Endothelial cell of umbilical vein (primary cell): ENCODE data around the gene PLEKHJ1. TPM values are rescaled to one million over a fixed set of nuclear protein-coding genes. Genes with fewer than 3 reads are reported as not detected.
A peak's percentile ranks its signal among the peaks of the same experiment; 100 is the strongest.

ENCODE experiments used
- BruUV-seq: library from RNA; stranded (reverse); fragments of 400-500 nt; replicated peaks from 2 replicates; lab custom pipeline; 2021; lab: Mats Ljungman, UMichigan
- CTCF ChIA-PET: fragments of 300-600, 350-600 bp; sonication (Branson Sonifier 250); formaldehyde crosslinking; loops from one replicate; lab custom pipeline; 2021; ENCODE audit warnings: antibody characterized with exemption, inconsistent platforms; lab: Charles Lee
- POLR2A ChIA-PET: fragments of 300-600, 350-600 bp; sonication (Branson Sonifier 250); formaldehyde crosslinking; loops from one replicate; lab custom pipeline; 2021; ENCODE audit warnings: antibody characterized with exemption, inconsistent platforms; lab: Charles Lee
- DNase-seq: peaks from one replicate; pipeline ENCODE4 v3.0.0-alpha.2; 2011; ENCODE audit warnings: low read depth, low spot score
- FAIRE-seq: peaks from 2 replicates; lab custom pipeline; 2011; peaks lifted over from hg19 to GRCh38; lab: Jason Lieb, UNC
- H2AFZ ChIP-seq: 2 replicates; pipeline ENCODE4 v1.6.0; 2012; ENCODE audit warnings: low read depth, low read length, control low read depth, inconsistent platforms
- H3K27ac ChIP-seq: 2 replicates; pipeline ENCODE4 v1.5.1; 2011; ENCODE audit warnings: low read depth, mild to moderate bottlenecking, control low read depth, low read length, moderate library complexity; ENCODE audit not compliant: insufficient read depth
- H3K27me3 ChIP-seq, 2 experiments: 2 replicates each; pipeline versions ENCODE4 v1.6.0 to v1.6.1; 2011; ENCODE audit warnings: low read length in 2 of 2, mixed read lengths in 1 of 2; ENCODE audit not compliant: control insufficient read depth in 2 of 2, insufficient read depth in 2 of 2
- H3K36me3 ChIP-seq, 2 experiments: 2 replicates in 1 of 2; 3 replicates in 1 of 2; pipeline ENCODE4 v1.5.1; 2011; ENCODE audit warnings: low read length in 2 of 2, mild to moderate bottlenecking in 1 of 2, moderate library complexity in 1 of 2; ENCODE audit not compliant: control insufficient read depth in 2 of 2, insufficient read depth in 2 of 2; ENCODE audit errors: extremely low read depth in 1 of 2
- H3K4me1 ChIP-seq: 3 replicates; pipeline ENCODE4 v1.5.1; 2011; ENCODE audit warnings: mild to moderate bottlenecking, low read length; ENCODE audit not compliant: control insufficient read depth, insufficient read depth; ENCODE audit errors: extremely low read depth
- H3K4me2 ChIP-seq: 2 replicates; pipeline ENCODE4 v1.6.1; 2011; ENCODE audit warnings: low read length, control low read depth, mixed read lengths; ENCODE audit not compliant: insufficient read depth
- H3K4me3 ChIP-seq, 3 experiments: fragments of 200-600 bp in 1 of 3; sonication (generic), shearing (Covaris generic) in 1 of 3; replicated peaks in 1 of 3; 2 replicates each; pipeline ENCODE4 v1.5.1; 2011 to 2016; ENCODE audit warnings: control low read depth in 3 of 3, low read length in 3 of 3, mild to moderate bottlenecking in 2 of 3, inconsistent platforms in 1 of 3, low read depth in 1 of 3, moderate library complexity in 1 of 3; ENCODE audit not compliant: insufficient read depth in 1 of 3
- H3K79me2 ChIP-seq: 2 replicates; pipeline ENCODE4 v1.6.0; 2012; ENCODE audit warnings: low read length, inconsistent platforms; ENCODE audit not compliant: control insufficient read depth, insufficient read depth
- H3K9ac ChIP-seq: replicated peaks from 2 replicates; pipeline ENCODE3; 2011; ENCODE audit warnings: low read length, control low read depth; ENCODE audit not compliant: insufficient read depth; ENCODE audit errors: extremely low read depth
- H3K9me1 ChIP-seq: replicated peaks from 3 replicates; pipeline ENCODE4 v1.6.0; 2011; ENCODE audit warnings: mild to moderate bottlenecking, low read length; ENCODE audit not compliant: control insufficient read depth, insufficient read depth; ENCODE audit errors: extremely low read depth
- H3K9me3 ChIP-seq: replicated peaks from 2 replicates; pipeline ENCODE4 v1.5.1; 2012; ENCODE audit warnings: low read length, inconsistent platforms; ENCODE audit not compliant: control insufficient read depth, insufficient read depth
- H4K20me1 ChIP-seq: replicated peaks from 2 replicates; pipeline ENCODE3; 2011; ENCODE audit warnings: mild to moderate bottlenecking, low read length; ENCODE audit not compliant: control insufficient read depth, insufficient read depth; ENCODE audit errors: extremely low read depth
- CTCF ChIP-seq, 2 donors: IDR thresholded peaks; 1 replicate in 1 of 2; 2 replicates in 1 of 2; pipeline ENCODE4 v1.5.1; 2011; ENCODE audit warnings: low read length in 2 of 2, mild to moderate bottlenecking in 2 of 2, moderate library complexity in 2 of 2, control low read depth in 1 of 2, inconsistent platforms in 1 of 2, low read depth in 1 of 2; ENCODE audit not compliant: insufficient read depth in 1 of 2; ENCODE audit errors: extremely low read depth in 1 of 2
- EZH2 ChIP-seq: IDR thresholded peaks from 2 replicates; pipeline ENCODE4 v1.6.1; 2012; ENCODE audit warnings: borderline replicate concordance, low read depth, mild to moderate bottlenecking, moderate library complexity, low read length, inconsistent platforms; ENCODE audit not compliant: severe bottlenecking
- GATA2 ChIP-seq: IDR thresholded peaks from 2 replicates; pipeline ENCODE4 v1.7.0; 2011; ENCODE audit warnings: low read depth, mild to moderate bottlenecking, moderate library complexity, mixed read lengths, low read length; ENCODE audit not compliant: insufficient read length, insufficient read depth
- JUN ChIP-seq: IDR thresholded peaks from 2 replicates; pipeline ENCODE4 v1.6.1; 2011; ENCODE audit warnings: borderline replicate concordance, low read depth; ENCODE audit not compliant: insufficient read length, insufficient read depth
- MAX ChIP-seq: IDR thresholded peaks from 2 replicates; pipeline ENCODE4 v1.6.1; 2011; ENCODE audit not compliant: insufficient read depth, insufficient read length
- MYC ChIP-seq: IDR thresholded peaks from one replicate; pipeline ENCODE4 v1.6.1; 2011; ENCODE audit warnings: mild to moderate bottlenecking, low read depth, low read length
- POLR2A ChIP-seq: IDR thresholded peaks from 2 replicates; pipeline ENCODE4 v1.6.1; 2012; ENCODE audit warnings: low read depth, mild to moderate bottlenecking, control low read depth, low read length
- POLR2AphosphoS5 ChIP-seq: IDR thresholded peaks from 2 replicates; pipeline ENCODE4 v1.6.1; 2012; ENCODE audit warnings: low read depth, mild to moderate bottlenecking, control low read depth, low read length, moderate library complexity; ENCODE audit not compliant: insufficient read depth
- dilution Hi-C: fragments of 300-500 bp; cut with MboI; formaldehyde crosslinking; loops from one replicate; pipeline ENCODE4 v1.15.0; 2019; ENCODE audit warnings: low sequenced_read_pairs; ENCODE audit not compliant: extremely low pct_ligation_motif_present
- intact Hi-C: fragments of 100-400 bp; cut with micrococcal nuclease; formaldehyde crosslinking; loops from one replicate; pipeline ENCODE4 v1.10.0; 2022
- polyA plus RNA-seq, 4 experiments: library from polyadenylated mRNA; depleted of rRNA in 3 of 4; stranded (reverse) in 3 of 4; unstranded in 1 of 4; fragments of >200 nt; gene quantifications; 2 replicates each; pipeline versions ENCODE4 v1.2.1 to v1.2.3, GENCODE V29; 2011 to 2012; ENCODE audit warnings: missing spikeins in 1 of 4
- total RNA-seq: library from RNA; stranded (reverse); gene quantifications from 2 replicates; pipeline ENCODE4 v1.2.3, GENCODE V29; 2021

Gene PLEKHJ1
- total and polyA plus RNA-seq, 2 donors (not counting 3 experiments of a cell fraction or from before 2014, with no cell fraction given), result 82.4 to 115 TPM

GRCh38 chr19:2274185-2274711 lies 38.1 kb upstream of the PLEKHJ1 start:
- Histone ChIP-seq H3K36me3 (peaks cover 2 to 18% of the 10 kb centered on the region in 2 experiments), H2AFZ (no peak overlapping the region), H3K27ac (peak overlapping the region; percentile 26), H3K27me3 (no peaks in the 10 kb centered on the region), H3K9me3 (no peaks in the 10 kb centered on the region), H3K79me2 (peaks cover 47% of the 10 kb centered on the region), H3K4me3 (no peak overlapping the region), H4K20me1 (no peaks in the 10 kb centered on the region), H3K4me2 (no peak overlapping the region), H3K9me1 (no peaks in the 10 kb centered on the region), H3K9ac (peak overlapping the region; percentile 19), H3K4me1 (peaks cover 27% of the 10 kb centered on the region)
- intact Hi-C loops (loop anchor here (5.0 kb wide), 1 partner anchor 338 kb away; no protein-coding TSS in a partner anchor), dilution Hi-C loops (no loop called here)
- no TSS peak for BruUV-seq
- TF ChIP-seq POLR2AphosphoS5 (no peak), MAX (no peak), JUN (no peak), GATA2 (no peak), CTCF (IDR thresholded peaks at IDR 0.05; ENCODE audit: extremely low read depth in 1 of 2, insufficient read depth in 1 of 2, low read depth in 1 of 2, low read length in 2 of 2) (no peak), EZH2 (no peak), MYC (no peak), POLR2A (no peak)
- no peak for FAIRE-seq
- DNase-seq, result no peak
- ChIA-PET POLR2A (no interaction called here), CTCF (interaction anchor here (0.6 to 3.2 kb wide), 10 partner anchors 14 to 328 kb away, joined by 3 to 13 read pairs (median 4); partner anchors contain the start of gene PLEKHJ1)
